ENCODE measurements around the gene SPOCD1.

The SPOCD1 gene

GRCh38 chr1:31801458-31801857 lies 14.4 kb downstream of the SPOCD1 start:
- in situ Hi-C loops (cut with MboI; ENCODE audit: low sequenced_read_pairs): no loop called here

GRCh38 chr1:31800674-31800967 lies 15.2 kb downstream of the SPOCD1 start:
- in situ Hi-C loops (cut with MboI; ENCODE audit: low sequenced_read_pairs): no loop called here

GRCh38 chr1:31799895-31800673 lies 15.7 kb downstream of the SPOCD1 start:
- in situ Hi-C loops (cut with MboI; ENCODE audit: low sequenced_read_pairs): no loop called here

GRCh38 chr1:31799196-31799894 lies 16.5 kb downstream of the SPOCD1 start:
- in situ Hi-C loops (cut with MboI; ENCODE audit: low sequenced_read_pairs): no loop called here

- in situ Hi-C loops (cut with MboI; ENCODE audit: low sequenced_read_pairs): no loop called here
Measured at GRCh38 chr1:31798433-31799195, 17.2 kb downstream of the SPOCD1 start.

- in situ Hi-C loops (cut with MboI; ENCODE audit: low sequenced_read_pairs): no loop called here
Measured at GRCh38 chr1:31798086-31798432, 17.8 kb downstream of the SPOCD1 start.

- in situ Hi-C loops (cut with MboI; ENCODE audit: low sequenced_read_pairs): no loop called here
Measured at GRCh38 chr1:31797216-31797615, 18.6 kb downstream of the SPOCD1 start.

GRCh38 chr1:31796707-31797106 lies 19.1 kb downstream of the SPOCD1 start:
- in situ Hi-C loops (cut with MboI; ENCODE audit: low sequenced_read_pairs): no loop called here

- in situ Hi-C loops (cut with MboI; ENCODE audit: low sequenced_read_pairs): no loop called here
Measured at GRCh38 chr1:31795801-31796621, 19.8 kb downstream of the SPOCD1 start.

- in situ Hi-C loops (cut with MboI; ENCODE audit: low sequenced_read_pairs): no loop called here
Measured at GRCh38 chr1:31795096-31795675, 20.6 kb downstream of the SPOCD1 start.

- in situ Hi-C loops (cut with MboI; ENCODE audit: low sequenced_read_pairs): no loop called here
Measured at GRCh38 chr1:31793586-31794285, 22.1 kb downstream of the SPOCD1 start.

GRCh38 chr1:31793086-31793485 lies 22.7 kb downstream of the SPOCD1 start:
- in situ Hi-C loops (cut with MboI; ENCODE audit: low sequenced_read_pairs): no loop called here

GRCh38 chr1:31792541-31792940 lies 23.3 kb downstream of the SPOCD1 start:
- in situ Hi-C loops (cut with MboI; ENCODE audit: low sequenced_read_pairs): no loop called here

GRCh38 chr1:31792116-31792515 lies 23.7 kb downstream of the SPOCD1 start:
- in situ Hi-C loops (cut with MboI; ENCODE audit: low sequenced_read_pairs): no loop called here

GRCh38 chr1:31791131-31791858 lies 24.5 kb downstream of the SPOCD1 start:
- in situ Hi-C loops (cut with MboI; ENCODE audit: low sequenced_read_pairs): no loop called here

- in situ Hi-C loops (cut with MboI; ENCODE audit: low sequenced_read_pairs): no loop called here
Measured at GRCh38 chr1:31790641-31791091, 25.2 kb downstream of the SPOCD1 start.

- in situ Hi-C loops (cut with MboI; ENCODE audit: low sequenced_read_pairs): no loop called here
Measured at GRCh38 chr1:31790140-31790539, 25.7 kb downstream of the SPOCD1 start.

GRCh38 chr1:31789259-31790065 lies 26.4 kb downstream of the SPOCD1 start:
- in situ Hi-C loops (cut with MboI; ENCODE audit: low sequenced_read_pairs): no loop called here

All from HL-60/S4 treated with retinoic acid at 250 ng/mL for 4 days and 3 days (cell line).